CD1c-positive myeloid dendritic cell (primary cell): ENCODE results near the gene AFDN.

Experiments used
- DNase-seq: peaks from one replicate; pipeline ENCODE4 v3.0.0-alpha.2; 2016; ENCODE audit errors: extremely low spot score

The AFDN gene

GRCh38 chr6:167842457-167842856 is 15.7 kb downstream of the AFDN start:
- no peak for DNase-seq

- DNase-seq: no peak
These were observed 16.3 kb downstream of the AFDN start for GRCh38 chr6:167843023-167843422.

GRCh38 chr6:167845856-167846255 is 19.1 kb downstream of the AFDN start:
- DNase-seq: no peak

- DNase-seq: no peak
These were observed 20.4 kb downstream of the AFDN start for GRCh38 chr6:167846997-167847606.

- no peak for DNase-seq
These were observed 21.2 kb downstream of the AFDN start for GRCh38 chr6:167847936-167848335.

- no peak for DNase-seq
These were observed 22.1 kb downstream of the AFDN start for GRCh38 chr6:167848783-167849182.

- no peak for DNase-seq
These were observed 23.2 kb downstream of the AFDN start for GRCh38 chr6:167849846-167850459.

- DNase-seq: no peak
These were observed 24.1 kb downstream of the AFDN start for GRCh38 chr6:167850782-167851181.

GRCh38 chr6:167851370-167851952 is 24.8 kb downstream of the AFDN start:
- no peak for DNase-seq

GRCh38 chr6:167855825-167856425 is 29.2 kb downstream of the AFDN start:
- no peak for DNase-seq

- no peak for DNase-seq
These were observed 29.8 kb downstream of the AFDN start for GRCh38 chr6:167856474-167856873.

- no peak for DNase-seq
These were observed 30.4 kb downstream of the AFDN start for GRCh38 chr6:167856999-167857660.

GRCh38 chr6:167858086-167858591 is 31.4 kb downstream of the AFDN start:
- no peak for DNase-seq

- no peak for DNase-seq
These were observed 32.3 kb downstream of the AFDN start for GRCh38 chr6:167858842-167859664.

GRCh38 chr6:167860550-167861226 is 34.0 kb downstream of the AFDN start:
- no peak for DNase-seq

GRCh38 chr6:167861424-167861823 is 34.7 kb downstream of the AFDN start:
- DNase-seq: no peak

- no peak for DNase-seq
These were observed 37.2 kb downstream of the AFDN start for GRCh38 chr6:167863897-167864296.

GRCh38 chr6:167866642-167867041 is 39.9 kb downstream of the AFDN start:
- DNase-seq: no peak

- no peak for DNase-seq
These were observed 43.6 kb downstream of the AFDN start for GRCh38 chr6:167870321-167870720.

GRCh38 chr6:167872538-167873210 is 46.0 kb downstream of the AFDN start:
- no peak for DNase-seq
